ENCODE results near the gene NSMCE3. TPM values are rescaled to one million over a fixed set of nuclear protein-coding genes. Genes with fewer than 3 reads are reported as not detected.
A peak's percentile ranks its signal among the peaks of the same experiment; 100 is the strongest.

NSMCE3 gene
- total RNA-seq, 2 donors from 2014 or later: 31.5 to 40.8 TPM

DNA sequence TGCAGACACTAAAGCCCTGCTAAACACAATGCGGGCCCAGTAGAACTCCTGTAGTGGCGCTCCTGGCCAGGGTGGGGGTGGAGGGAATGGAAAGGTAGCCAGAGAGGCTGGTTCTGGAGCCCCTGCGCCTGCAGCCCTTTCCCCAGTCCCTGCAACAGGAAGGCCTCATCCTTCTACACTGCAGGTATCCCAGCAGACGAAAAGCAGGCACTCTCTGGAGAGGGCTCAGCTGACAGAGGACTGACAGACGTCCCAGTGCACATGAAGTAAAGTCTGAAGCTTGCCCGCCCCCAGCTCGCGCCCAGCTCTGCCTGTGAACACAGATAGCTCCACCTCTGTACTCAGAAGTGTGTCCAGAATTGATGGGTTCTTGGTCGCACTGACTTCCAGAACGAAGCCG, 46.0 kb downstream of the NSMCE3 start:
- H3K4me1 ChIP-seq (ENCODE audit: control insufficient read depth, insufficient read depth, low read length): no peaks in the 10 kb centered on the region
- H3K36me3 ChIP-seq (ENCODE audit: control insufficient read depth, insufficient read depth, low read length): no peaks in the 10 kb centered on the region
- H3K9me3 ChIP-seq (ENCODE audit: control insufficient read depth, low read length): peaks cover 18% of the 10 kb centered on the region
- H3K27me3 Mint-ChIP-seq (ENCODE audit: insufficient read depth): peaks cover 6% of the 10 kb centered on the region
- H3K4me3 Mint-ChIP-seq: no peak overlapping the region
- TF ChIP-seq, protein P1, sequence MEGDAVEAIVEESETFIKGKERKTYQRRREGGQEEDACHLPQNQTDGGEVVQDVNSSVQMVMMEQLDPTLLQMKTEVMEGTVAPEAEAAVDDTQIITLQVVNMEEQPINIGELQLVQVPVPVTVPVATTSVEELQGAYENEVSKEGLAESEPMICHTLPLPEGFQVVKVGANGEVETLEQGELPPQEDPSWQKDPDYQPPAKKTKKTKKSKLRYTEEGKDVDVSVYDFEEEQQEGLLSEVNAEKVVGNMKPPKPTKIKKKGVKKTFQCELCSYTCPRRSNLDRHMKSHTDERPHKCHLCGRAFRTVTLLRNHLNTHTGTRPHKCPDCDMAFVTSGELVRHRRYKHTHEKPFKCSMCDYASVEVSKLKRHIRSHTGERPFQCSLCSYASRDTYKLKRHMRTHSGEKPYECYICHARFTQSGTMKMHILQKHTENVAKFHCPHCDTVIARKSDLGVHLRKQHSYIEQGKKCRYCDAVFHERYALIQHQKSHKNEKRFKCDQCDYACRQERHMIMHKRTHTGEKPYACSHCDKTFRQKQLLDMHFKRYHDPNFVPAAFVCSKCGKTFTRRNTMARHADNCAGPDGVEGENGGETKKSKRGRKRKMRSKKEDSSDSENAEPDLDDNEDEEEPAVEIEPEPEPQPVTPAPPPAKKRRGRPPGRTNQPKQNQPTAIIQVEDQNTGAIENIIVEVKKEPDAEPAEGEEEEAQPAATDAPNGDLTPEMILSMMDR (conservative IDR thresholded peaks at IDR 0.05): no peak
- H3K4me3 ChIP-seq (ENCODE audit: low read length): no peak overlapping the region
- H3K9me3 Mint-ChIP-seq: peaks cover 29% of the 10 kb centered on the region
- peaks cover 18% of the 10 kb centered on the region for H3K36me3 Mint-ChIP-seq (ENCODE audit: low read depth)
- 93 to 95% methylated on average over 7 to 11 of the region's 11 CpGs for WGBS, 2 experiments (ENCODE audit: insufficient coverage in 1 of 2, insufficient read length in 1 of 2)
- peaks cover 21% of the 10 kb centered on the region for H3K4me1 Mint-ChIP-seq
- no peak for DNase-seq
- no peak overlapping the region for H3K27ac Mint-ChIP-seq
- H3K27me3 ChIP-seq (ENCODE audit: control insufficient read depth, insufficient read depth, low read length, poor library complexity, severe bottlenecking): peaks cover 19% of the 10 kb centered on the region
- no peak overlapping the region for H3K27ac ChIP-seq (ENCODE audit: low read depth, low read length)
- no peak overlapping the region for H3K9ac ChIP-seq (ENCODE audit: extremely low read depth, low read length, poor library complexity, severe bottlenecking)

DNA sequence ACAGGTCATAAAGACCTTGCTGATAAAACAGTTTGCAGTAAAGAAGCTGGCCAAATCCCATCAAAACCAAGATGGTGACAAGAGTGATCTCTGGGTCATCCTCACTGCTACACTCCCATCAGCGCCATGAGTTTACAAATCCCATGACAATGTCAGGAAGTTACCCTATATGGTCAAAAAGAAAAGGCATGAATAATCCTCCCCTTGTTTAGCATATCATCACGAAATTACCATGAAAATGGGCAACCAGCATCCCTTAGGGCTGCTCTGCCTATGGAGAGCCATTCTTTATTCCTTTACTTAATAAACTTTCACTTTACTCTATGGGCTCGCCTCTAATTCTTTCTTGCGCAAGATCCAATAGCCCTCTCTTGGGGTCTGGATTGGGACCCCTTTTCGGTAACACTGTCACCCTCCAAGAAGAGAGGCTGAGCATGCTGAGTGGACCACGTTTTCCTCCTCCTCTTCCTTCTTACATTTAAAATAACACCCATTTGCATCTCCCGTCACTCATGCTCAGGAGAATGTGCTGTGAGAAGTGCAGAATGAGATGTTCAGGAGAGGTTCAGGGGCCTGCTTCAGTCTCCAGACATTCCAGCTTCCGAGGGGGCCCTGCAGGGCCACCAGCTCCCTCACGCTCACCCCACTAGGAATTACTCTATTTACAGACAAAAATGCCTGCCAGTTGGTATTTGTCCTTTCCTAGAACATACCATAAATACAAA, 47.3 kb downstream of the NSMCE3 start:
- no peak overlapping the region for H3K4me3 Mint-ChIP-seq
- peaks cover 29% of the 10 kb centered on the region for H3K4me1 Mint-ChIP-seq
- peaks cover 4% of the 10 kb centered on the region for H3K4me1 ChIP-seq (ENCODE audit: control insufficient read depth, insufficient read depth, low read length)
- no peak overlapping the region for H3K27ac Mint-ChIP-seq
- TF ChIP-seq, protein P1 (conservative IDR thresholded peaks at IDR 0.05): no peak
- no peak overlapping the region for H3K4me3 ChIP-seq (ENCODE audit: low read length)
- H3K27me3 Mint-ChIP-seq (ENCODE audit: insufficient read depth): peaks cover 4% of the 10 kb centered on the region
- WGBS, 2 experiments (ENCODE audit: insufficient coverage in 1 of 2, insufficient read length in 1 of 2): 82 to 86% methylated on average over 6 to 9 of the region's 9 CpGs
- peaks cover 26% of the 10 kb centered on the region for H3K36me3 Mint-ChIP-seq (ENCODE audit: low read depth)
- peaks cover 24% of the 10 kb centered on the region for H3K9me3 ChIP-seq (ENCODE audit: control insufficient read depth, low read length)
- H3K27me3 ChIP-seq (ENCODE audit: control insufficient read depth, insufficient read depth, low read length, poor library complexity, severe bottlenecking): peaks cover 8% of the 10 kb centered on the region
- DNase-seq: no peak
- H3K9me3 Mint-ChIP-seq: peaks cover 40% of the 10 kb centered on the region
- H3K27ac ChIP-seq (ENCODE audit: low read depth, low read length): no peak overlapping the region
- H3K36me3 ChIP-seq (ENCODE audit: control insufficient read depth, insufficient read depth, low read length): no peaks in the 10 kb centered on the region
- H3K9ac ChIP-seq (ENCODE audit: extremely low read depth, low read length, poor library complexity, severe bottlenecking): no peak overlapping the region

DNA sequence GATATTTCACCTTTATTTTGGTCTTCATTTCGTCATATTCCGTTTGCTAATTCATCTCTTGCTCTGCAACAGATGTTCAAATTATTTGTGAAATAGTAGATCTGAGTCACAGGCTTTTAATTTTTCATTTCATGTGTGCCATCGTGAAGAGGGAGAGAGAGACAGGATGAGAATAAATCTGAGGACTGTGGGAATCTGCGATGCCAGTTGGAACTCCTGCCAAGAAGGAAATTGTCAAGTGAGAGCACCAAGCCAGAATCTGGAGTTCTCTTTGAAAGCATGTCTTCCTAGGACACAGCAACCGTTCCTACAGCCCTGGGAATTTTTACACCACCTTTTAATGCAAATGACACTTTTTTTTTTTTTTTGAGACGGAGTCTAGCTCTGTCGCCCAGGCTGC, 48.8 kb downstream of the NSMCE3 start:
- WGBS, 2 experiments (ENCODE audit: insufficient coverage in 1 of 2, insufficient read length in 1 of 2): 92 to 94% methylated on average over 3 to 7 of the region's 7 CpGs
- Histone ChIP-seq H3K4me3 (ENCODE audit: low read length) (no peak overlapping the region), H3K27ac (ENCODE audit: low read depth, low read length) (no peak overlapping the region), H3K36me3 (ENCODE audit: control insufficient read depth, insufficient read depth, low read length) (no peaks in the 10 kb centered on the region), H3K4me1 (ENCODE audit: control insufficient read depth, insufficient read depth, low read length) (peaks cover 4% of the 10 kb centered on the region), H3K9me3 (ENCODE audit: control insufficient read depth, low read length) (peaks cover 24% of the 10 kb centered on the region), H3K27me3 (ENCODE audit: control insufficient read depth, insufficient read depth, low read length, poor library complexity, severe bottlenecking) (no peaks in the 10 kb centered on the region), H3K9ac (ENCODE audit: extremely low read depth, low read length, poor library complexity, severe bottlenecking) (no peak overlapping the region)
- peaks cover 26% of the 10 kb centered on the region for H3K36me3 Mint-ChIP-seq (ENCODE audit: low read depth)
- DNase-seq: no peak
- H3K27ac Mint-ChIP-seq: peak overlapping the region; percentile 30
- H3K9me3 Mint-ChIP-seq: peaks cover 40% of the 10 kb centered on the region
- H3K4me1 Mint-ChIP-seq: peaks cover 34% of the 10 kb centered on the region
- H3K4me3 Mint-ChIP-seq: no peak overlapping the region
- H3K27me3 Mint-ChIP-seq (ENCODE audit: insufficient read depth): no peaks in the 10 kb centered on the region
- TF ChIP-seq, protein P1 (conservative IDR thresholded peaks at IDR 0.05): no peak

All from endodermal cell (in vitro differentiated cells).